Mesothelial cell of epicardium (in vitro differentiated cells): Measurements from ENCODE around the gene PRKN. TPM values are rescaled to one million over a fixed set of nuclear protein-coding genes. Genes with fewer than 3 reads are reported as not detected.

Experiments used
- DNase-seq, 2 experiments: peaks; one replicate each; pipeline ENCODE4 v3.0.0; 2021; ENCODE audit warnings: low spot score in 2 of 2; ENCODE audit not compliant: unreplicated experiment in 2 of 2
- H3K27ac Mint-ChIP-seq: 2 replicates; pipeline ENCODE4 v1.8.0; 2021; ENCODE audit warnings: mixed read lengths
- H3K27me3 Mint-ChIP-seq: 2 replicates; pipeline ENCODE4 v1.8.0; 2021; ENCODE audit warnings: low read depth, mixed read lengths
- H3K36me3 Mint-ChIP-seq: 2 replicates; pipeline ENCODE4 v1.8.0; 2021; ENCODE audit warnings: mixed read lengths
- H3K4me1 Mint-ChIP-seq: 2 replicates; pipeline ENCODE4 v1.8.0; 2021; ENCODE audit warnings: mixed read lengths
- H3K4me3 Mint-ChIP-seq: 2 replicates; pipeline ENCODE4 v1.8.0; 2021; ENCODE audit warnings: mild to moderate bottlenecking, moderate library complexity, mixed read lengths
- H3K9me3 Mint-ChIP-seq: 2 replicates; pipeline ENCODE4 v1.8.0; 2021; ENCODE audit warnings: mixed read lengths
- CTCF ChIP-seq: fragments of 200-600 bp; sonication (generic); IDR thresholded peaks from one replicate; pipeline ENCODE4 v1.5.0; 2021; ENCODE audit warnings: antibody characterized with exemption; ENCODE audit not compliant: unreplicated experiment
- total RNA-seq: library from RNA; stranded (reverse); gene quantifications from 3 replicates; pipeline ENCODE4 v1.2.1, GENCODE V29; 2021

Gene PRKN
- total RNA-seq, 1 donor from 2014 or later, result 7.6 TPM

- DNase-seq, result no peak
- H3K9me3 Mint-ChIP-seq, result peaks cover 23% of the 10 kb centered on the region
- no peak overlapping the region for H3K27ac Mint-ChIP-seq
- no peaks in the 10 kb centered on the region for H3K4me1 Mint-ChIP-seq
- no peaks in the 10 kb centered on the region for H3K27me3 Mint-ChIP-seq
- TF ChIP-seq CTCF, result no peak
- no peak overlapping the region for H3K4me3 Mint-ChIP-seq
- peaks cover 3% of the 10 kb centered on the region for H3K36me3 Mint-ChIP-seq
Measured at GRCh38 chr6:162666246-162666645, 61.3 kb downstream of the PRKN start.

- H3K4me1 Mint-ChIP-seq, result no peaks in the 10 kb centered on the region
Measured at GRCh38 chr6:162653808-162654207, 73.8 kb downstream of the PRKN start.

GRCh38 chr6:162651505-162651904, 76.1 kb downstream of the PRKN start:
- Mint-ChIP-seq H3K27ac (no peak overlapping the region), H3K36me3 (no peaks in the 10 kb centered on the region), H3K9me3 (peaks cover 5% of the 10 kb centered on the region), H3K27me3 (no peaks in the 10 kb centered on the region), H3K4me3 (no peak overlapping the region), H3K4me1 (no peaks in the 10 kb centered on the region)
- DNase-seq, result no peak
- no peak for TF ChIP-seq CTCF

More at GRCh38 chr6:162653808-162654207, 73.8 kb downstream of the PRKN start:
- peaks cover 9% of the 10 kb centered on the region for H3K9me3 Mint-ChIP-seq
- H3K27ac Mint-ChIP-seq, result no peak overlapping the region
- no peak overlapping the region for H3K4me3 Mint-ChIP-seq
- no peaks in the 10 kb centered on the region for H3K27me3 Mint-ChIP-seq
- TF ChIP-seq CTCF, result no peak
- H3K36me3 Mint-ChIP-seq, result no peaks in the 10 kb centered on the region
- no peak for DNase-seq

- TF ChIP-seq CTCF, result no peak
- no peak overlapping the region for H3K27ac Mint-ChIP-seq
Measured at GRCh38 chr6:162649271-162649670, 78.3 kb downstream of the PRKN start.

GRCh38 chr6:162644153-162644552, 83.4 kb downstream of the PRKN start:
- Mint-ChIP-seq H3K27ac (no peak overlapping the region), H3K9me3 (no peaks in the 10 kb centered on the region), H3K27me3 (no peaks in the 10 kb centered on the region), H3K4me1 (peaks cover 3% of the 10 kb centered on the region), H3K4me3 (no peak overlapping the region), H3K36me3 (no peaks in the 10 kb centered on the region)
- TF ChIP-seq CTCF, result no peak
- DNase-seq, result no peak

More at GRCh38 chr6:162649271-162649670, 78.3 kb downstream of the PRKN start:
- H3K4me1 Mint-ChIP-seq, result no peaks in the 10 kb centered on the region
- no peak for DNase-seq
- no peaks in the 10 kb centered on the region for H3K9me3 Mint-ChIP-seq
- H3K36me3 Mint-ChIP-seq, result no peaks in the 10 kb centered on the region
- no peak overlapping the region for H3K4me3 Mint-ChIP-seq
- no peaks in the 10 kb centered on the region for H3K27me3 Mint-ChIP-seq

- no peak for TF ChIP-seq CTCF
- no peak for DNase-seq
- Mint-ChIP-seq H3K4me1 (peaks cover 3% of the 10 kb centered on the region), H3K27ac (no peak overlapping the region), H3K4me3 (no peak overlapping the region), H3K27me3 (no peaks in the 10 kb centered on the region), H3K36me3 (no peaks in the 10 kb centered on the region), H3K9me3 (no peaks in the 10 kb centered on the region)
Measured at GRCh38 chr6:162640756-162641155, 86.8 kb downstream of the PRKN start.
